Left renal pelvis (tissue), 4 donors: ENCODE data around the gene BORCS6. TPM values are rescaled to one million over a fixed set of nuclear protein-coding genes. Genes with fewer than 3 reads are reported as not detected.
A peak's percentile ranks its signal among the peaks of the same experiment; 100 is the strongest.

Source experiments
- DNase-seq, 4 donors: peaks; one replicate each; pipeline ENCODE4 v3.0.0-alpha.2; 2013; ENCODE audit warnings: low read depth in 4 of 4, low spot score in 3 of 4
- polyA plus RNA-seq, 4 donors: library from polyadenylated mRNA; unstranded; fragments of 120-200 nt; gene quantifications; one replicate each; pipeline ENCODE4 v1.2.1, GENCODE V29; 2013; ENCODE audit not compliant: insufficient read length in 4 of 4

BORCS6 gene
- polyA plus RNA-seq, 4 donors, result 3.0 to 5.0 (median 3.6) TPM

DNA sequence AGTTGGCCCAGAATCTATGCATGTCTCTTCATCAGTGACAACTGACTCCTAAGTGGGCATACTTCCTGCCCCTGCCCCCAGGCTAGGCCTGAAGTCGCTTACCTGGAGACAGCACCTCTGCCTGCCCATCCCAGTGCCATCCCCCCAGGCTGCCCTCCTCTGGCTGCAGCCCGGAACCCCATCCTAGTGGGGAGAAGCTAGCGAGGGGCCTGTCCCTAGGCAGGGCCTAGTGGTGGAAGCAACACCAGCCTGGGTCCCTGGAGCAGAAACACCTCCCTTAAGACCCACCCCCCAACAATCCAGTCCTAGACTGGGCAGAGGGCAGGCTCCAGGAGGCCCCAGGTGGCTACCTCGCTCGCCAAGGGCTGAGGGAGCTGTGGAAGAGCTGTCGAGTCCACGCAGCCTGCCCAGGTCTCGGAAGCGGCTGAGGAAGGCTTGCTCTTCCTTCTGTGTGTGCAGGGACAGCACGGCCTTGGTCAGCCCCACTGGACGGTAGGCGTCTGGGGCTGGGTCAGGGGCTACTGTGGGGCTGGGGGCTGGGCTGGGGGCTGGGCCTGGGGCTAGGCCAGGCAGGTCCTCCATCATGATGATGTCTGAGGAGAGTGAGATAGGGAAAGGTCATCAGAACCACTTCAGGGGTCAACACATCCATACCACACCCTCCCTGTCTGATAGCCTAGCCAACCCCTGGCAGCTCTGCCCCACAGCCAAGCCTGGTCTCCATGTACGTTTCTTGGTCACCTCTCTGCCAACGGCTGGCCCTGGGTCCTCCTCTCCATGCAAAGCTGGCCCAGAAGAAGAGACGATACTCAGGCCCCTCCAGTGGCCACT is 45.4 kb downstream of the BORCS6 start:
- no peak for DNase-seq

DNA sequence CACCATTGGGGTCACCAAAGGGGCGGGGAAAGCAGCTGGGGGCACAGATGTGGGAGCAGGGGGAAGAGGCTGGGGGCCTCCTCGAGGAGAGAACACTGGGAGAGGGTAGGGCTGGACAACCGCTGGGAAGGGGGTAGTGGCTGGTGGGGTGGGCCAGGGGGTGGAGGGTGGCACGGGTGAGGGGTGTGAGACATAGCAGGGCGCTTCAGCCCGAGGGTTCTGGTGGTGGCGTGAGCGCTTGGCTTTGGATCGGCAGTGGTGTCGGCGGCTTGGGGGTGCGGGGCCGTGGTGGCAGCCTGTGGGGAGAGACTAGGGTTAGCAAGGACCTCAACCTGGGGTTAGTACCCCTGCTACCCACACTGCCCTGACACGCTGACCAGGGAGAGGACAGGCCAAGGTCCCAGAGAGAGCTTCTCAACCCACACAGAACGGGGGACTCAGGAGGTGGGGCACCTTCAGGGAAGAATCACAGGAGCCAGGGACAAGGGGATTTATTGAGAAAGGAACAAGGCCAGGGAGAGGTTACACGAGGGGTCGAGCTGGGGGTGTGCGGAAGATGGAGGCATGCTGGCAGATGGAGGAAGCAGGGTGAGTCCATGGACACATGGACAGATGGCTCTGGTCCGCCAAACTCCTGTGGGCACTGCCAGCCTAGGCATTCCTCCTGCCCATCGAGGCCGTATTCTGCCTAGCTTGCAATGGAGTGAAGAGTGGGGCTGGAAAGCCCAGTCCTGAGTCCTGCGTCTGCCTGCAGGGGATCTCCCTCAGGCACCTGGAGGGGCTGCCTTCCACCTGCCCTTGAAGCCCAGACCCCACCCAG is 46.2 kb downstream of the BORCS6 start:
- DNase-seq, result no peak

DNA sequence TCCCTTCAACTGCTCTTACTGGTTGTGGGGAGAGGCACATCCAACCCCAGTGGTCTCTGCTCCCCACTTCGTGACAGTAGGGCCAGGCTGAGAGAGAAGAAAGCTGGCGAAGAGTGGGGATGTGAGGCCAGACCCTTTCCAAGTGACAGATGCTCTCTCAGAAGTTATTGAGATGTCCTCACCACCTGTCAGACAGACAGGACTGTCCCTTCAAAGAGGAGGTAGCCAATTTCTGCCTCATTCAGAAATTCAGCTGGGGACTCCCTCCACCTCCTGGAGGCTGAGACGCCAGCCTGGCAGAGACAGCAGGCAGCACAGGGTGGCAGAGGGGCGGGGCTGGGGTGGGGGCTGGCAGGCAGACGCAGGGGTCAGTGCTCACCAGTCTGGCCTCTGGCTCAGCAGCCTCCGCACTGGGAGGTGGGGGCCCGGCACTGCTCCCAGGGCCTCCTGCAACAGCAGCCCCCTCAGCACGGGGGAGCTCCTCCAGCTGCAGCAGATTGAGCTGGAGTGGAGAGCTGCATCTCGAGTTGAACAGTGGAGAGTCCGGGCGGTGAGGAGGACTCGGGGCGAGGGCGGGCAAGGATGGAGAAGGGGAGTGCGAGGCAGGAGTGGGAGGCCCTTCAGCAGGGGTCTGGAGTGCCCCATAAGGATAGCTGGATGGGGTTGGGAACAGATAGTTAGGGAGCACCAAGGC is 46.9 kb downstream of the BORCS6 start:
- DNase-seq, result no peak

DNA sequence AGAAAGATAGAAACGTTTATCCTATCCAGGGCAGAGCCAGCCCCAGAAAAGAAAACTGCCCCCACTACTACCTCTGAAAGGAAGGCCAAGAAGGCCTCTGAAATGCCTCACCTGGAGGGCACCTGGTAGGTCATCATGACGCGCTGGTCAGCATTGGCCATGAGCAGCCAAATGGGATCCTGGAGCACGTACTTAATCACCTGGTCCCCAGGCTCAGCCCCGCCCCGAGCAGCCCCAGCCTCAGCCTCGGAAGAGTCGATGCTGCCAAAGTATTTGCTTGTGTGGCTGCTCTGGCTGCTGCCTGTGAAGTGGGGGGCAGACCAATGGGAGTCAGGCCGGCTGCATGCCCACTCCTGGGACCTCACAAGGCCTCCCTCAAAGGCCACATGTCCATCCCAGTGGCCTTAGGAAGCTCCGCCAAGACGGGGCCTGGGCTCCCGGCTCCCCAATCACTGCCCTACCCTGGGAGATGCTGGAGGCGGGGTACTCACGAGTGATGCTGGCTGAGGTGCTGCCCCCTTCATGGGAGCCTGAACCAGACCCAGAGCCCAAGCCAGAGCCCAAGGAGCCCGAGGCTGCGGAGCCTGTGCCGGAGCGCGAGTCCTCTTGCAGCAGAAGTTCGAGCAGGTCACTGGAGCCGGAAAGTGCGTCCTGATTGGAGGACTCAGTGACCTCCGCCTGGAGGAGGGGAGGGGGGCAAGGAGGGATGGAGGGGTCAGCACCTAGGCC is 47.7 kb downstream of the BORCS6 start:
- DNase-seq, result no peak

DNA sequence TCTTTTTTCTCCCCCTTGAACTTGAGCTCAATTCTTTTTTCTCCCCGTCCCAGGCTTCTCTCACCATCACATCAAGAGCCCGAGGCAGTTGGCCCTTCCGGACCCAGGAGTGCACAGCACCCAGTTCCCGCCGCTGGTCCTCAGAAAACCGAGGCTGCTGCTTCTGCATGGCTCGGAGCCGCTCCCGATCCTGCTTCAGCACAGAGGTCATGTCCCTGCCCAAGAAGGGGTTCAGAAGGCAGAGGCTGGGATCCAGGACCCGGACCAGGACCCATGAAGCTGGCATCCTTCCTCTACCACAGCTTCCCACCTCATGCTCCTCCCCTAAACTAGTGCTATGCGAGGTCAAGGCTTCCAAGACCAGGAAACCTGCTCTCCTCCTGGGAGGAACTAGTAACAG is 48.2 kb downstream of the BORCS6 start:
- no peak for DNase-seq

DNA sequence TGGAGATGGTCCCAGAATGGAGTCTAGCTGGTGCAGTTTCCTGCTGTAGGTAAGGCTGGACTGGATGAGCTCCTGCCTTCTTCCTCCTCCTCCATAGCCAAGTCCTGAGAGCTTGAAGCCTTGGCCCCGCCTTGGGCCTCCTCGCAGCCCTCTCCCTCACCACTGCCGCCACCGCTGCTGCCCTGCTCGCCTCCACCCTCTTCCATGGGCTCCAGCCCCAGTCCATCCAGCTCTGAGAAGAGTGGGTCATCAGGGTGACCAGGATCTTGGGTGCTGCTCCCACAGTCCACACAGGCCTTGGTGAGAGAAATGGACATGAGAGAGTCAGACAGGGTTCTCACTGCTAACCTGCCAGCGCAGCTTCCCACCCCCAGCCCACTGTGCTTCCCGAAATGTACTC is 48.9 kb downstream of the BORCS6 start:
- no peak for DNase-seq

DNA sequence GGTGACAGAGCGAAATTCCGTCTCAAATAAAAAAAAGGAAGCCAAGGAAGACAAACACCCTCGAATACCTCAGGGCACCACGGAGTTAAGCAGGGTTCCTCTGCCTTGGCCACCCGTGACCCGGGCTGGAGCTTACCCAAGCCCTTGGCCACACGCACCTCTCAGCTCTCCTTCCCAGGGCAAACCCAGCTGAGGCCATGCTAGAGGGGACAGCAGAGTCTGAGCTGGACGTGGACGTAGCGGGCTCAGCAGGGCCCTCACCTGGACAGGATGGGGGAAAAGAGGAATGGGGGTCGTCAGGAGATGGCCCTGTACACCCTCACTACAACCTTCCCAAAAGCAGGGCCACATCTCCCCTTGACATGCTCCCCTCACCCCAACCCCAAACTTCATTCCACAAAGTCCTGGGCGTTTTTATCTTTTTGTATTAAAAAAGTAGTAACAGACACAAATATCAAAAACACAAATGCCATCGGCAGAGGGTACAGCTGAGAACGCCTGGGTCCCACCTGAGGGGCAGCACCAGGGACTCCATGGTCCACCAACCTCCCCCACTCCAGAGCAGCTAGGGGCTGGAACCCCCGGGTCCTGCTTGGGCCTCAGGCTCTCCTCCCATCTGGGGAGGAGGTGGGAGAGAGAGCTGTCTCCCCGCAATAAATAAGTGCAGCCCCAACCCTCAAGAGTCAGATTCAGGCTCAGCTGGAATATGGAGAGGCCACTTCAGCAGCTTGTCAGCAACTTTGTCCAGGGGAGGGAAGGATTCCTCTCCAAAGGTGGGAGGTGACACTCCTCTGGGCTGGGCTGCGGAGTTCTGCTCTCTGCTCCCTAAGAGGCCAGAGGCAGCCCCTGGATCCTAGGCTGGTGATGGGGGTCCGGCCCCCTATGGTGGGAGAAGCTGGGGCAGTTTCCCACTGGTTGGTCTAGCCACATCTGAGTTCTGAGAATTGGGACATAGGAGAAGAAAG is 49.6 kb downstream of the BORCS6 start:
- no peak for DNase-seq

DNA sequence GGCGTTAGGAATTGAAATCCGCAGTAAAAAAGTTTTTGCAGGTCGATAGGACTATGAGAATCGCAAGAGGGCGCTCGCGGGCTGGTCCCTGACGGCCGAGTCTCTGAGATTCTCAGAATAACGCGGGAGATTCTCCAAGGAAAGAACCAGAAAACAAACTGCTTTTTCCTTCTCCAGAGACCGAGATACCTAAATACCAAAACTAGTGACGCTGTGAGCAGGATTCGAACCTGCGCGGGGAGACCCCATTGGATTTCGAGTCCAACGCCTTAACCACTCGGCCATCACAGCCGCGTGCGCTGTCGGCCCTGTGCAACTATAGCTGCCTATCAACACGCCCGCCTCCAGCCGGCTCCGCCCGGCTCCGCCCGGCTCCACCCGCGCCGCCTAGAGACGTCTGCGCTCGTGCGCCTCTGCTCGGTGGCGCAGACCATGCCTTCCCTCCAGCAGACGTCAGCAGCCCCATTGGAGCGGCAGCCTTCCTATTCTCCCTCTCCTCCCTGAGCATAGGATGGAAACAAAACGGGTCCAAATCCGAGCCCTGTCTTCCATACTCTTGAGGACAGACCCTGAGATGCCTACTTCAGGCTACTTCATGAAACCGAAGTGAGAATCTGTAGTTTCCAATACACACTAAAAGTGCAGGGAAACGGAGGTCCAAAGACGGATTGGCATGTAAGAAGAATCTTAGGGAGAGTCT is 51.2 kb downstream of the BORCS6 start:
- DNase-seq, result peak in 3 of 4 donors; percentile 93 to 94 (median 94)

DNA sequence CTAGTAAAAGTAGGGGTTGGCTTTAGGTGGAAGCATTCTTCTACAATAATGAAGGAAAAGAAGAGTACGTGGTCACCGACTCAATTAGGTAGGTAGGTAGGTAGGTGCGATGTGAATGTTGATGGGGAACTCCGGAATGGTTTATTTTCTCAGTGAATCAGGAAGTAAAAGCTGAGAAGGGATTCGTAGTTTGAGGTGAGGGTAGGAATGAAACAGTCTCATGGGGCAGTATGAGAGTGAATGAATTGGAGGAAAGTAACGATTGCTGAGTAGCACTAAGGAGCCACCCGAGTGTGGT is 51.7 kb downstream of the BORCS6 start:
- DNase-seq, result no peak

Other genes with a start within 250 kb of the BORCS6 start
- gene GUCY2D, start 187.6 kb downstream of the BORCS6 start, polyA plus RNA-seq, result under 1 TPM in 3 of 4 donors, not detected in 1; 0.10 to 0.34 (median 0.18) TPM
- 1 to 10 TPM in 1 of 4 donors, under 1 TPM in 2, not detected in 1; 0.72 to 1.8 (median 0.95) TPM for gene ALOX15B, start 151.1 kb downstream of the BORCS6 start, polyA plus RNA-seq
- 1 to 10 TPM in 1 of 4 donors, under 1 TPM in 2, not detected in 1; 0.54 to 1.1 (median 0.72) TPM for gene ALOX12B, start 102.5 kb downstream of the BORCS6 start, polyA plus RNA-seq
- under 1 TPM in 1 of 4 donors, not detected in 3; 0.24 TPM for gene ALOXE3, start 71.7 kb downstream of the BORCS6 start, polyA plus RNA-seq
- under 1 TPM in 1 of 4 donors, not detected in 3; 0.10 TPM for gene HES7, start 66.1 kb downstream of the BORCS6 start, polyA plus RNA-seq
- gene PER1, start 37.8 kb downstream of the BORCS6 start, polyA plus RNA-seq, result 10 to 100 TPM; 19.6 to 94.0 (median 29.7) TPM
- gene VAMP2, start 27.2 kb downstream of the BORCS6 start, polyA plus RNA-seq, result 100 to 1,000 TPM; 108 to 140 (median 118) TPM
- gene TMEM107, start 13.8 kb downstream of the BORCS6 start, polyA plus RNA-seq, result 10 to 100 TPM; 13.6 to 25.0 (median 24.3) TPM
- 10 to 100 TPM; 25.7 to 35.6 (median 31.6) TPM for gene AURKB, start 20.4 kb upstream of the BORCS6 start, polyA plus RNA-seq
- 10 to 100 TPM; 20.9 to 44.8 (median 30.1) TPM for gene CTC1, start 57.9 kb upstream of the BORCS6 start, polyA plus RNA-seq
- gene PFAS, start 59.1 kb upstream of the BORCS6 start, polyA plus RNA-seq, result 10 to 100 TPM; 29.2 to 45.8 (median 41.8) TPM
- gene RANGRF, start 98.5 kb upstream of the BORCS6 start, polyA plus RNA-seq, result 10 to 100 TPM; 25.0 to 30.9 (median 26.7) TPM
- gene SLC25A35, start 105.2 kb upstream of the BORCS6 start, polyA plus RNA-seq, result 1 to 10 TPM; 3.3 to 5.6 (median 3.6) TPM
- gene ARHGEF15, start 120.1 kb upstream of the BORCS6 start, polyA plus RNA-seq, result 10 to 100 TPM in 3 of 4 donors, 1 to 10 TPM in 1; 9.2 to 18.3 (median 16.4) TPM
- gene ODF4, start 149.7 kb upstream of the BORCS6 start, polyA plus RNA-seq, result not detected
- 1,000 to 10,000 TPM; 2,282 to 2,993 (median 2,635) TPM for gene RPL26, start 193.0 kb upstream of the BORCS6 start, polyA plus RNA-seq
- gene RNF222, start 207.6 kb upstream of the BORCS6 start, polyA plus RNA-seq, result under 1 TPM in 2 of 4 donors, not detected in 2; 0.07 to 0.12 TPM
- gene NDEL1, start 245.7 kb upstream of the BORCS6 start, polyA plus RNA-seq, result 10 to 100 TPM; 43.6 to 57.2 (median 51.1) TPM